SK-N-MC (cell line): Measurements from ENCODE around the gene RASSF10.

Experiments used
- DNase-seq: peaks from one replicate; pipeline ENCODE4 v3.0.0-alpha.2; 2011; ENCODE audit warnings: low read depth, low spot score
- H3K27ac ChIP-seq: fragments of 200-600 bp; sonication (generic); 2 replicates; pipeline ENCODE4 v1.5.1; 2016; ENCODE audit warnings: mixed run types
- H3K36me3 ChIP-seq: fragments of 200-600 bp; sonication (generic); 2 replicates; pipeline ENCODE4 v1.6.1; 2017; ENCODE audit warnings: antibody characterized with exemption, low read length, mixed read lengths; ENCODE audit not compliant: insufficient read depth
- H3K4me3 ChIP-seq: fragments of 200-600 bp; sonication (generic); 2 replicates; pipeline ENCODE4 v1.5.1; 2016
- H3K9ac ChIP-seq: fragments of 200-600 bp; sonication (generic); 2 replicates; pipeline ENCODE4 v1.8.0; 2017; ENCODE audit warnings: mixed run types, mixed read lengths; ENCODE audit not compliant: insufficient read length
- H3K9me3 ChIP-seq: fragments of 200-600 bp; sonication (generic); 2 replicates; pipeline ENCODE4 v1.6.1; 2017; ENCODE audit warnings: low read depth, mild to moderate bottlenecking, antibody characterized with exemption, low read length, moderate library complexity, mixed read lengths
- EZH2 ChIP-seq: fragments of 200-600 bp; sonication (generic); IDR thresholded peaks from one replicate; pipeline ENCODE4 v1.6.1; 2017; ENCODE audit warnings: antibody characterized with exemption
- FOXP2 ChIP-seq: optimal IDR thresholded peaks from 2 replicates; pipeline ENCODE3; 2011; ENCODE audit warnings: mild to moderate bottlenecking, moderate library complexity; ENCODE audit not compliant: insufficient read depth; ENCODE audit errors: extremely low read length, control extremely low read depth
- POLR2AphosphoS5 ChIP-seq: IDR thresholded peaks from 2 replicates; pipeline ENCODE4 v1.6.1; 2012; ENCODE audit warnings: mild to moderate bottlenecking, low read depth, low read length, borderline replicate concordance

RASSF10 gene

GRCh38 chr11:13008625-13009475 lies at the start of gene RASSF10:
Gene RASSF10 (plus strand): TSS chr11:13009316. CDS start chr11:13009577, 261 bp downstream.
- TF ChIP-seq EZH2, result no peak
- no peak for TF ChIP-seq FOXP2
- TF ChIP-seq POLR2AphosphoS5, result no peak
- no peak for DNase-seq

DNA sequence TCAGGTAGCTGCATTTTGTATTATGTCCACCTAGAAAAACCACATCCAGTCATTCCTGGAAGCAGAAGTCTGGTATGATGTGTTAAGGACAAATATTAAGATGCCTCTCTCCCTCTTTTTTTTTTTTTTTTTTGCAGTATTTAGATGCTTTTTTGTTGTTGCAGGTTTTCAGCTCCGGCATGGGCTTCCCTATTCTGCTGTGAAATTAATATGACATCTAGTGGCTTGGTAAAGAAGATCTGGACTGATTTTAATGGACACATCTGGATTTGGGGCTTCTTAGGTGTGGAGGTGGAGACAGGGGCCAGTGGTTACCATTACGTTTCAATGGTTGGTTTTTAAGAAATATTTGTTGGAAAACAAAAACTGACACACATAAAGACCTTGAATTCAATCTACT lies 47.5 kb upstream of the RASSF10 start:
- H3K9ac ChIP-seq, result no peak overlapping the region
- no peak for TF ChIP-seq EZH2
- H3K36me3 ChIP-seq, result no peaks in the 10 kb centered on the region
- H3K27ac ChIP-seq, result no peak overlapping the region
- H3K9me3 ChIP-seq, result no peaks in the 10 kb centered on the region
- no peak overlapping the region for H3K4me3 ChIP-seq
- DNase-seq, result no peak

More at GRCh38 chr11:13008625-13009475, at the start of gene RASSF10:
- no peaks in the 10 kb centered on the region for H3K9me3 ChIP-seq
- H3K4me3 ChIP-seq, result peak within 1 kb of the TSS; percentile 48; the same call in 1 of the 2 replicates
- H3K9ac ChIP-seq, result no peak within 1 kb of the TSS
- H3K27ac ChIP-seq, result no peak within 1 kb of the TSS
- H3K36me3 ChIP-seq, result no peaks in the 10 kb centered on the region

GRCh38 chr11:12962306-12962705 lies 46.8 kb upstream of the RASSF10 start:
- Histone ChIP-seq H3K9me3 (no peaks in the 10 kb centered on the region), H3K36me3 (no peaks in the 10 kb centered on the region), H3K4me3 (no peak overlapping the region), H3K27ac (no peak overlapping the region), H3K9ac (no peak overlapping the region)
- TF ChIP-seq POLR2AphosphoS5 (no peak), EZH2 (no peak), FOXP2 (no peak)
- DNase-seq, result no peak

- H3K4me3 ChIP-seq, result no peak overlapping the region
- no peak overlapping the region for H3K27ac ChIP-seq
- H3K9ac ChIP-seq, result no peak overlapping the region
- DNase-seq, result no peak
- H3K36me3 ChIP-seq, result no peaks in the 10 kb centered on the region
- no peaks in the 10 kb centered on the region for H3K9me3 ChIP-seq
- TF ChIP-seq FOXP2 (no peak), EZH2 (no peak), POLR2AphosphoS5 (no peak)
Measured at GRCh38 chr11:12963051-12963450, 46.1 kb upstream of the RASSF10 start.

GRCh38 chr11:12963792-12964536 lies 45.2 kb upstream of the RASSF10 start:
- no peaks in the 10 kb centered on the region for H3K36me3 ChIP-seq
- no peak for DNase-seq
- no peak for TF ChIP-seq POLR2AphosphoS5
- H3K9ac ChIP-seq, result no peak overlapping the region
- no peak overlapping the region for H3K4me3 ChIP-seq
- H3K9me3 ChIP-seq, result no peaks in the 10 kb centered on the region
- H3K27ac ChIP-seq, result no peak overlapping the region

GRCh38 chr11:12964650-12965049 lies 44.5 kb upstream of the RASSF10 start:
- H3K27ac ChIP-seq, result no peak overlapping the region
- H3K9me3 ChIP-seq, result no peaks in the 10 kb centered on the region
- TF ChIP-seq FOXP2, result no peak
- TF ChIP-seq EZH2, result no peak
- no peak for TF ChIP-seq POLR2AphosphoS5
- no peak overlapping the region for H3K9ac ChIP-seq
- H3K4me3 ChIP-seq, result no peak overlapping the region
- no peaks in the 10 kb centered on the region for H3K36me3 ChIP-seq
- DNase-seq, result no peak

DNA sequence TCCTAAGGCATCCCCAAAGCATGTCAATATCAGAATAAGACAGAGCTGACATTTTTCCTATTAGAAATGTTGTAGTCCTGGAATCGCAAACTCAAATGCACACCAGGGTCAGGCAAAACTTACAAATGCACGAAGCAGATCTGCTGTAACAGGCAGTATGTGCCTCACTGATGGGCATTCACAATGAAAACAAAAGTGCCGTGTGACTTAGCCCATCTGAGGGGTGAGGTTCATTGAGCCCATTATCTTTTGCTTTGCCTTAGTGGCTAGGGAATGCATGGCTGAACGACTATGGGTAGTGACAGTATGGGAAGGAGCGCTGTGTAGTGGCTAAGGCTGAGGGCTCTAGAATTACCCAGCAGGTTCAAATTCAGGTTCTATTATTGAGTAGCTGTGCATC lies 43.1 kb upstream of the RASSF10 start:
- Histone ChIP-seq H3K9me3 (no peaks in the 10 kb centered on the region), H3K36me3 (no peaks in the 10 kb centered on the region), H3K4me3 (no peak overlapping the region), H3K27ac (no peak overlapping the region), H3K9ac (no peak overlapping the region)
- DNase-seq, result no peak
- TF ChIP-seq POLR2AphosphoS5 (no peak), EZH2 (no peak), FOXP2 (no peak)

GRCh38 chr11:12968101-12968500 lies 41.0 kb upstream of the RASSF10 start:
- Histone ChIP-seq H3K9ac (no peak overlapping the region), H3K36me3 (no peaks in the 10 kb centered on the region), H3K4me3 (no peak overlapping the region), H3K9me3 (no peaks in the 10 kb centered on the region), H3K27ac (no peak overlapping the region)
- no peak for DNase-seq
- no peak for TF ChIP-seq POLR2AphosphoS5
- no peak for TF ChIP-seq FOXP2
- no peak for TF ChIP-seq EZH2
